ACHN (cell line): ENCODE results near the gene IL11RA.

ENCODE experiments used
- DNase-seq: peaks from one replicate; pipeline ENCODE4 v3.0.0-alpha.2; 2015
- in situ Hi-C: cut with HindIII; loops from 2 replicates; pipeline ENCODE4 v1.10.0; 2017; ENCODE audit warnings: low sequenced_read_pairs, low pct_ligation_motif_present, low pct_unique_long_range_greater_than_20kb

The IL11RA gene

GRCh38 chr9:34647651-34648050 lies 4.3 kb upstream of the IL11RA start:
- in situ Hi-C loops, result no loop called here
- no peak for DNase-seq

GRCh38 chr9:34648673-34649072 lies 3.3 kb upstream of the IL11RA start:
- no peak for DNase-seq
- in situ Hi-C loops, result no loop called here

GRCh38 chr9:34650816-34651215 lies 1.2 kb upstream of the IL11RA start:
- no peak for DNase-seq
- in situ Hi-C loops, result no loop called here

- no peak for DNase-seq
- in situ Hi-C loops, result no loop called here
Observed at GRCh38 chr9:34651321-34651720, 664 bp upstream of the IL11RA start.

GRCh38 chr9:34652602-34653000 lies 616 bp downstream of the IL11RA start:
- in situ Hi-C loops, result no loop called here
- DNase-seq, result no peak

- no peak for DNase-seq
- in situ Hi-C loops, result no loop called here
Observed at GRCh38 chr9:34653151-34654072, 1.4 kb downstream of the IL11RA start.

GRCh38 chr9:34654323-34655051 lies 2.5 kb downstream of the IL11RA start:
- in situ Hi-C loops, result no loop called here
- DNase-seq, result no peak

GRCh38 chr9:34655394-34655793 lies 3.4 kb downstream of the IL11RA start:
- no peak for DNase-seq
- in situ Hi-C loops, result no loop called here

GRCh38 chr9:34656992-34657391 lies 5.0 kb downstream of the IL11RA start:
- DNase-seq, result no peak
- in situ Hi-C loops, result no loop called here

- no peak for DNase-seq
- in situ Hi-C loops, result no loop called here
Observed at GRCh38 chr9:34658461-34658860, 6.5 kb downstream of the IL11RA start.

GRCh38 chr9:34659592-34660253 lies 7.7 kb downstream of the IL11RA start:
- in situ Hi-C loops, result no loop called here
- DNase-seq, result peak; percentile 7

GRCh38 chr9:34662526-34663302 lies 10.7 kb downstream of the IL11RA start, which contains the start of gene CCL27:
Gene CCL27 (minus strand): TSS chr9:34662657. CDS start chr9:34662633, 24 bp downstream.
- in situ Hi-C loops, result no loop called here
- no peak for DNase-seq

GRCh38 chr9:34663303-34663605 lies 11.3 kb downstream of the IL11RA start:
- DNase-seq, result no peak
- in situ Hi-C loops, result no loop called here

GRCh38 chr9:34664281-34665066 lies 12.5 kb downstream of the IL11RA start:
- in situ Hi-C loops, result no loop called here
- DNase-seq, result peak; percentile 76

- DNase-seq, result no peak
- in situ Hi-C loops, result no loop called here
Observed at GRCh38 chr9:34665067-34665380, 13.0 kb downstream of the IL11RA start.

- in situ Hi-C loops, result no loop called here
- peak; percentile 93 for DNase-seq
Observed at GRCh38 chr9:34665381-34666250, 13.6 kb downstream of the IL11RA start.

- no peak for DNase-seq
- in situ Hi-C loops, result no loop called here
Observed at GRCh38 chr9:34669809-34670562, 18.0 kb downstream of the IL11RA start.
